ENCODE results near the gene CAMK1D.
"Not testable (repeated sequence)": the region's sequence is repeated elsewhere in the genome, so short reads cannot be mapped to it uniquely, and the experiment has no call there.

The CAMK1D gene

GRCh38 chr10:12348870-12349628, at the start of gene CAMK1D:
Gene CAMK1D (plus strand): TSS chr10:12349547.
- peak; percentile 16 for DNase-seq (ENCODE audit: low read depth)
- peak within 1 kb of the TSS; percentile 71 for H3K4me3 ChIP-seq (ENCODE audit: low read depth, low read length)

- DNase-seq (ENCODE audit: low read depth); H3K4me3 ChIP-seq (ENCODE audit: low read depth, low read length): not testable (repeated sequence)
Measured at GRCh38 chr10:12301036-12301435, 48.3 kb upstream of the CAMK1D start.

GRCh38 chr10:12308057-12308456, 41.3 kb upstream of the CAMK1D start:
- no peak for DNase-seq (ENCODE audit: low read depth)
- H3K4me3 ChIP-seq (ENCODE audit: low read depth, low read length): no peak overlapping the region

GRCh38 chr10:12308736-12309375, 40.5 kb upstream of the CAMK1D start:
- no peak for DNase-seq (ENCODE audit: low read depth)
- no peak overlapping the region for H3K4me3 ChIP-seq (ENCODE audit: low read depth, low read length)

- DNase-seq (ENCODE audit: low read depth); H3K4me3 ChIP-seq (ENCODE audit: low read depth, low read length): not testable (repeated sequence)
Measured at GRCh38 chr10:12309783-12310182, 39.6 kb upstream of the CAMK1D start.

- DNase-seq (ENCODE audit: low read depth): no peak
- H3K4me3 ChIP-seq (ENCODE audit: low read depth, low read length): no peak overlapping the region
Measured at GRCh38 chr10:12314836-12315235, 34.5 kb upstream of the CAMK1D start.

GRCh38 chr10:12319076-12319475, 30.3 kb upstream of the CAMK1D start:
- H3K4me3 ChIP-seq (ENCODE audit: low read depth, low read length): no peak overlapping the region
- no peak for DNase-seq (ENCODE audit: low read depth)

- DNase-seq (ENCODE audit: low read depth): no peak
- H3K4me3 ChIP-seq (ENCODE audit: low read depth, low read length): no peak overlapping the region
Measured at GRCh38 chr10:12320892-12321291, 28.5 kb upstream of the CAMK1D start.

GRCh38 chr10:12321641-12322040, 27.7 kb upstream of the CAMK1D start:
- no peak for DNase-seq (ENCODE audit: low read depth)
- H3K4me3 ChIP-seq (ENCODE audit: low read depth, low read length): no peak overlapping the region

GRCh38 chr10:12322583-12323131, 26.7 kb upstream of the CAMK1D start:
- no peak overlapping the region for H3K4me3 ChIP-seq (ENCODE audit: low read depth, low read length)
- DNase-seq (ENCODE audit: low read depth): no peak

- H3K4me3 ChIP-seq (ENCODE audit: low read depth, low read length): no peak overlapping the region
- no peak for DNase-seq (ENCODE audit: low read depth)
Measured at GRCh38 chr10:12324530-12324929, 24.8 kb upstream of the CAMK1D start.

- no peak for DNase-seq (ENCODE audit: low read depth)
- no peak overlapping the region for H3K4me3 ChIP-seq (ENCODE audit: low read depth, low read length)
Measured at GRCh38 chr10:12327074-12327473, 22.3 kb upstream of the CAMK1D start.

- DNase-seq (ENCODE audit: low read depth): no peak
- H3K4me3 ChIP-seq (ENCODE audit: low read depth, low read length): no peak overlapping the region
Measured at GRCh38 chr10:12327476-12327875, 21.9 kb upstream of the CAMK1D start.

- not testable (repeated sequence) for H3K4me3 ChIP-seq (ENCODE audit: low read depth, low read length)
Measured at GRCh38 chr10:12328312-12328711, 21.0 kb upstream of the CAMK1D start.

GRCh38 chr10:12332572-12333379, 16.6 kb upstream of the CAMK1D start:
- DNase-seq (ENCODE audit: low read depth): no peak
- H3K4me3 ChIP-seq (ENCODE audit: low read depth, low read length): no peak overlapping the region

More at GRCh38 chr10:12328312-12328711, 21.0 kb upstream of the CAMK1D start:
- DNase-seq (ENCODE audit: low read depth): not testable (repeated sequence)

- no peak overlapping the region for H3K4me3 ChIP-seq (ENCODE audit: low read depth, low read length)
- DNase-seq (ENCODE audit: low read depth): peak; percentile 90
Measured at GRCh38 chr10:12333380-12334185, 15.8 kb upstream of the CAMK1D start.

- H3K4me3 ChIP-seq (ENCODE audit: low read depth, low read length): no peak overlapping the region
Measured at GRCh38 chr10:12334186-12334530, 15.2 kb upstream of the CAMK1D start.

GRCh38 chr10:12335169-12335568, 14.2 kb upstream of the CAMK1D start:
- not testable (repeated sequence) for H3K4me3 ChIP-seq (ENCODE audit: low read depth, low read length); DNase-seq (ENCODE audit: low read depth)

More at GRCh38 chr10:12334186-12334530, 15.2 kb upstream of the CAMK1D start:
- DNase-seq (ENCODE audit: low read depth): no peak

Data from skeletal muscle cell (primary cell).